K562 (cell line): Measurements from ENCODE around the gene GJA9. TPM values are rescaled to one million over a fixed set of nuclear protein-coding genes. Genes with fewer than 3 reads are reported as not detected.

Source experiments
- ATAC-seq: fragments of 200-7000 bp; cut with Tn5 transposase; 3 replicates; pipeline ENCODE4 v1.9.1; 2020; ENCODE audit warnings: moderate library complexity
- BruUV-seq: library from RNA; stranded (reverse); fragments of 400-500 nt; replicated peaks from 2 replicates; lab custom pipeline; 2021; lab: Mats Ljungman, UMichigan
- CTCF ChIA-PET: fragments of 300-600 bp; formaldehyde crosslinking; extraction: SDS; loops from one replicate; lab custom pipeline; 2021; ENCODE audit warnings: low intra/inter-chr PET ratio; lab: Yijun Ruan, JAX
- POLR2A ChIA-PET: fragments of 300-600, 350-650 bp; sonication (Branson Sonifier 250); formaldehyde crosslinking; extraction: SDS; loops from one replicate; lab custom pipeline; 2021; ENCODE audit warnings: antibody characterized with exemption, inconsistent platforms; lab: Yijun Ruan, JAX
- DNase-seq, 4 experiments: peaks; one replicate each; pipeline versions ENCODE4 v3.0.0 to v3.0.0-alpha.2; 2011 to 2018; ENCODE audit warnings: low spot score in 3 of 4, mixed read lengths in 3 of 4; ENCODE audit errors: extremely low read depth in 1 of 4
- FAIRE-seq: peaks from 2 replicates; lab custom pipeline; 2011; peaks lifted over from hg19 to GRCh38; lab: Jason Lieb, UNC
- H2AFZ ChIP-seq: 2 replicates; pipeline ENCODE4 v1.6.0; 2011; ENCODE audit warnings: low read depth, low read length, control low read depth, inconsistent platforms
- H3K27ac ChIP-seq: fragments of 200-600 bp; 3 replicates; pipeline ENCODE4 v1.8.0; 2011; ENCODE audit warnings: low read depth, mild to moderate bottlenecking, control low read depth, inconsistent platforms, low read length, moderate library complexity, mixed read lengths; ENCODE audit errors: extremely low read depth
- H3K27me3 ChIP-seq, 2 experiments: fragments of 300-600 bp in 1 of 2; 2 replicates in 1 of 2; 3 replicates in 1 of 2; pipeline versions ENCODE4 v1.6.0 to v1.8.0; 2011; ENCODE audit warnings: inconsistent platforms in 2 of 2, low read length in 2 of 2, mild to moderate bottlenecking in 1 of 2, mixed read lengths in 1 of 2, moderate library complexity in 1 of 2; ENCODE audit not compliant: control insufficient read depth in 2 of 2, insufficient read depth in 2 of 2
- H3K36me3 ChIP-seq: fragments of 300-600 bp; 3 replicates; pipeline ENCODE4 v1.8.0; 2011; ENCODE audit warnings: mild to moderate bottlenecking, low read length, inconsistent platforms; ENCODE audit not compliant: control insufficient read depth, insufficient read depth
- H3K4me1 ChIP-seq, 2 experiments: fragments of 200-600 bp in 1 of 2; replicated peaks in 1 of 2; 2 replicates in 1 of 2; 3 replicates in 1 of 2; pipeline versions ENCODE4 v1.5.1 to v1.8.0; 2011; ENCODE audit warnings: inconsistent platforms in 2 of 2, low read length in 2 of 2, mild to moderate bottlenecking in 1 of 2, mixed read lengths in 1 of 2, moderate library complexity in 1 of 2; ENCODE audit not compliant: control insufficient read depth in 2 of 2, insufficient read depth in 2 of 2
- H3K4me2 ChIP-seq: 2 replicates; pipeline ENCODE4 v1.6.1; 2011; ENCODE audit warnings: low read length, control low read depth, inconsistent platforms, mixed read lengths; ENCODE audit not compliant: insufficient read depth
- H3K4me3 ChIP-seq: fragments of 200-600 bp; sonication (generic), shearing (Covaris generic); 2 replicates; pipeline ENCODE4 v1.5.1; 2016; ENCODE audit warnings: control low read depth, inconsistent platforms
- H3K79me2 ChIP-seq: fragments of 200-600 bp; 3 replicates; pipeline ENCODE4 v1.8.0; 2011; ENCODE audit warnings: low read length, inconsistent platforms; ENCODE audit not compliant: control insufficient read depth, insufficient read depth
- H3K9ac ChIP-seq, 2 experiments: 2 replicates each; pipeline versions ENCODE4 v1.6.0 to v1.6.1; 2011; ENCODE audit warnings: low read depth in 2 of 2, low read length in 2 of 2, control low read depth in 1 of 2, inconsistent platforms in 1 of 2, mild to moderate bottlenecking in 1 of 2, mixed read lengths in 1 of 2; ENCODE audit not compliant: insufficient read depth in 1 of 2
- H3K9me1 ChIP-seq: one replicate; pipeline ENCODE4 v1.6.0; 2011; ENCODE audit warnings: inconsistent platforms, mild to moderate bottlenecking, low read length, moderate library complexity; ENCODE audit not compliant: control insufficient read depth, insufficient read depth
- H3K9me3 ChIP-seq: replicated peaks from 2 replicates; pipeline ENCODE4 v1.5.1; 2011; ENCODE audit warnings: low read depth, low read length, inconsistent platforms; ENCODE audit not compliant: control insufficient read depth, insufficient read depth
- H4K20me1 ChIP-seq: replicated peaks from 2 replicates; pipeline ENCODE4 v1.6.1; 2011; ENCODE audit warnings: low read length, inconsistent platforms, mixed read lengths; ENCODE audit not compliant: control insufficient read depth, insufficient read depth
- ILF3 ChIP-seq: fragments of 450-650 bp; IDR thresholded peaks from 2 replicates; pipeline ENCODE4 v1.6.1; 2018; ENCODE audit warnings: antibody characterized with exemption, mild to moderate bottlenecking, moderate library complexity, borderline replicate concordance
- MYC ChIP-seq, 2 experiments: fragments of 250-450 bp in 1 of 2; sonication (Bioruptor Pico) in 1 of 2; IDR thresholded peaks; 2 replicates each; pipeline versions ENCODE4 v1.5.1 to v1.6.1; 2012 to 2021; ENCODE audit warnings: low read depth in 2 of 2, borderline replicate concordance in 1 of 2, improper control_type of control experiment in 1 of 2, low read length in 1 of 2, mild to moderate bottlenecking in 1 of 2, moderate library complexity in 1 of 2
- PURB ChIP-seq: sonication (generic); formaldehyde crosslinking; IDR thresholded peaks from 2 replicates; pipeline ENCODE4 v1.9.0; 2021; ENCODE audit warnings: low read depth, mild to moderate bottlenecking, missing genetic modification reagents
- SMAD4 ChIP-seq: fragments of 250-450 bp; sonication (Bioruptor Pico); conservative IDR thresholded peaks from 2 replicates; pipeline ENCODE4 v1.8.0; 2021; ENCODE audit warnings: inconsistent platforms, mild to moderate bottlenecking, moderate library complexity
- SMARCA5 ChIP-seq: fragments of 450-650 bp; IDR thresholded peaks from 2 replicates; pipeline ENCODE4 v1.6.1; 2016
- TCF3 ChIP-seq: sonication (generic); formaldehyde crosslinking; IDR thresholded peaks from 2 replicates; pipeline ENCODE4 v1.4.0; 2020; ENCODE audit warnings: mild to moderate bottlenecking, missing genetic modification reagents
- WGBS: fragments of 100-300 bp; shearing (Covaris generic); methylation state at CpG from one replicate; pipeline ENCODE4 v1.1.6; 2016; ENCODE audit warnings: low coverage, mixed read lengths; ENCODE audit not compliant: insufficient coverage; ENCODE audit errors: missing lambda C conversion rate; 5-methylcytosine and 5-hydroxymethylcytosine counted together
- in situ Hi-C: fragments of 300-500 bp; cut with MboI; formaldehyde crosslinking; loops from 4 replicates; pipeline ENCODE4 v1.15.0; 2018; ENCODE audit warnings: inconsistent platforms, mixed read lengths
- intact Hi-C: fragments of 100-400 bp; cut with micrococcal nuclease; formaldehyde crosslinking; loops from 2 replicates; pipeline ENCODE4 v1.14.2; 2022
- polyA plus RNA-seq, 8 experiments: library from polyadenylated mRNA; depleted of rRNA in 4 of 8; stranded (reverse) in 5 of 8; unstranded in 3 of 8; fragments of >200 nt; fragmentation: Nextera tagmentation in 2 of 8; fragmentation: Illumina TruSeq in 1 of 8; extraction: Ambion mirVana in 2 of 8; extraction: Trizol in 1 of 8; gene quantifications; 2 replicates each; pipeline versions ENCODE4 v1.2.1 to v1.2.3, GENCODE V29; 2011 to 2014; ENCODE audit warnings: inconsistent platforms in 1 of 8, missing spikeins in 1 of 8
- total RNA-seq, 7 experiments: library from RNA; depleted of rRNA in 6 of 7; stranded (reverse); fragments of >200 nt in 6 of 7; fragmentation: Illumina TruSeq in 2 of 7; extraction: Trizol in 2 of 7; gene quantifications; 2 replicates each; pipeline versions ENCODE4 v1.2.1 to v1.2.3, GENCODE V29; 2011 to 2021; ENCODE audit warnings: low replicate concordance in 1 of 7
- TF ChIP-seq, protein P1 (sequence below): sonication (generic); formaldehyde crosslinking; IDR thresholded peaks from 2 replicates; pipeline ENCODE4 v1.9.0; 2022; ENCODE audit warnings: mild to moderate bottlenecking, missing genetic modification reagents
- TF ChIP-seq, protein P2 (sequence below): fragments of 200-600 bp; sonication (generic); IDR thresholded peaks from one replicate; pipeline ENCODE4 v1.6.1; 2012; ENCODE audit warnings: mild to moderate bottlenecking, low read depth, low read length, inconsistent platforms
- TF ChIP-seq, protein P3 (sequence below): fragments of 450-650 bp; conservative IDR thresholded peaks from 2 replicates; pipeline ENCODE4 v1.6.1; 2016; ENCODE audit warnings: missing genetic modification characterization, low read depth, mild to moderate bottlenecking, control low read depth, missing compliant biosample characterization

The GJA9 gene
- total and polyA plus RNA-seq, 9 of the 15 experiments (the other 6 are each of a cell fraction or from before 2014, with no cell fraction given): not detected

DNA sequence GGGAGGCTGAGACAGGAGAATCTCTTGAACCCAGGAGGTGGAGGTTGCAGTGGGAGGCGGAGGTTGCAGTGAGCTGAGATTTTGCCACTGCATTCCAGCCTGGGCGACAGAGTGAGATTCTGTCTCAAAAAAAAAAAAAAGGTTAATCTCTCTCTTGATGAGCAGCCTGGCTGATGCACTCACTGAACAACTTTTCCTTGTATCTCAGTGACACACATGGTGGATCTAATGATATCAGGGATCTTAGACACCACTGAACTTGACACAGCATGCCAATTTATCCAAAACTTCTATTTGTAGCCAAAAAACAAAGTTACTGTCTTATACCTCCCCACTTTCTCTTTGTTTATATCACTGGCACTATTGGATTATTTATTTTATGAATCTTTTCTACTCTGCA is 44.0 kb upstream of the GJA9 start:
- 43% methylated on average over 2 of the region's 2 CpGs for WGBS
- no TSS peak for BruUV-seq
- Histone ChIP-seq H3K9ac (no peak overlapping the region), H3K9me1 (no peaks in the 10 kb centered on the region), H4K20me1 (no peaks in the 10 kb centered on the region), H3K4me1 (peaks cover 6 to 7% of the 10 kb centered on the region in 2 experiments; a peak in 2 of 5 replicates), H3K4me2 (no peak overlapping the region), H3K27ac (no peak overlapping the region), H2AFZ (no peak overlapping the region), H3K9me3 (no peaks in the 10 kb centered on the region), H3K27me3 (peaks cover 0 to 7% of the 10 kb centered on the region in 2 experiments; a peak in 1 of 5 replicates), H3K4me3 (no peak overlapping the region), H3K79me2 (no peaks in the 10 kb centered on the region), H3K36me3 (no peaks in the 10 kb centered on the region)
- ATAC-seq: no peak
- FAIRE-seq: no peak
- in situ Hi-C loops (no loop called here), intact Hi-C loops (no loop called here)
- POLR2A ChIA-PET: no interaction called here
- CTCF ChIA-PET: no interaction called here
- no peak for DNase-seq
- TF ChIP-seq, protein P1, sequence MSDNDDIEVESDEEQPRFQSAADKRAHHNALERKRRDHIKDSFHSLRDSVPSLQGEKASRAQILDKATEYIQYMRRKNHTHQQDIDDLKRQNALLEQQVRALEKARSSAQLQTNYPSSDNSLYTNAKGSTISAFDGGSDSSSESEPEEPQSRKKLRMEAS (CRISPR knock-in tag): no peak
- TF ChIP-seq MYC (IDR thresholded peaks at IDR 0.05; ENCODE audit: low read depth, low read length): no peak
- TF ChIP-seq MYC (CRISPR knock-in tag; IDR thresholded peaks at IDR 0.05; ENCODE audit: borderline replicate concordance, low read depth): no peak
- no peak for TF ChIP-seq PURB (CRISPR knock-in tag)
- TF ChIP-seq SMAD4 (CRISPR knock-in tag): no peak
- peak; percentile 19; the same call in 1 of the 2 replicates for TF ChIP-seq TCF3 (CRISPR knock-in tag)
- TF ChIP-seq SMARCA5: no peak
- TF ChIP-seq ILF3: no peak
- TF ChIP-seq, protein P2, sequence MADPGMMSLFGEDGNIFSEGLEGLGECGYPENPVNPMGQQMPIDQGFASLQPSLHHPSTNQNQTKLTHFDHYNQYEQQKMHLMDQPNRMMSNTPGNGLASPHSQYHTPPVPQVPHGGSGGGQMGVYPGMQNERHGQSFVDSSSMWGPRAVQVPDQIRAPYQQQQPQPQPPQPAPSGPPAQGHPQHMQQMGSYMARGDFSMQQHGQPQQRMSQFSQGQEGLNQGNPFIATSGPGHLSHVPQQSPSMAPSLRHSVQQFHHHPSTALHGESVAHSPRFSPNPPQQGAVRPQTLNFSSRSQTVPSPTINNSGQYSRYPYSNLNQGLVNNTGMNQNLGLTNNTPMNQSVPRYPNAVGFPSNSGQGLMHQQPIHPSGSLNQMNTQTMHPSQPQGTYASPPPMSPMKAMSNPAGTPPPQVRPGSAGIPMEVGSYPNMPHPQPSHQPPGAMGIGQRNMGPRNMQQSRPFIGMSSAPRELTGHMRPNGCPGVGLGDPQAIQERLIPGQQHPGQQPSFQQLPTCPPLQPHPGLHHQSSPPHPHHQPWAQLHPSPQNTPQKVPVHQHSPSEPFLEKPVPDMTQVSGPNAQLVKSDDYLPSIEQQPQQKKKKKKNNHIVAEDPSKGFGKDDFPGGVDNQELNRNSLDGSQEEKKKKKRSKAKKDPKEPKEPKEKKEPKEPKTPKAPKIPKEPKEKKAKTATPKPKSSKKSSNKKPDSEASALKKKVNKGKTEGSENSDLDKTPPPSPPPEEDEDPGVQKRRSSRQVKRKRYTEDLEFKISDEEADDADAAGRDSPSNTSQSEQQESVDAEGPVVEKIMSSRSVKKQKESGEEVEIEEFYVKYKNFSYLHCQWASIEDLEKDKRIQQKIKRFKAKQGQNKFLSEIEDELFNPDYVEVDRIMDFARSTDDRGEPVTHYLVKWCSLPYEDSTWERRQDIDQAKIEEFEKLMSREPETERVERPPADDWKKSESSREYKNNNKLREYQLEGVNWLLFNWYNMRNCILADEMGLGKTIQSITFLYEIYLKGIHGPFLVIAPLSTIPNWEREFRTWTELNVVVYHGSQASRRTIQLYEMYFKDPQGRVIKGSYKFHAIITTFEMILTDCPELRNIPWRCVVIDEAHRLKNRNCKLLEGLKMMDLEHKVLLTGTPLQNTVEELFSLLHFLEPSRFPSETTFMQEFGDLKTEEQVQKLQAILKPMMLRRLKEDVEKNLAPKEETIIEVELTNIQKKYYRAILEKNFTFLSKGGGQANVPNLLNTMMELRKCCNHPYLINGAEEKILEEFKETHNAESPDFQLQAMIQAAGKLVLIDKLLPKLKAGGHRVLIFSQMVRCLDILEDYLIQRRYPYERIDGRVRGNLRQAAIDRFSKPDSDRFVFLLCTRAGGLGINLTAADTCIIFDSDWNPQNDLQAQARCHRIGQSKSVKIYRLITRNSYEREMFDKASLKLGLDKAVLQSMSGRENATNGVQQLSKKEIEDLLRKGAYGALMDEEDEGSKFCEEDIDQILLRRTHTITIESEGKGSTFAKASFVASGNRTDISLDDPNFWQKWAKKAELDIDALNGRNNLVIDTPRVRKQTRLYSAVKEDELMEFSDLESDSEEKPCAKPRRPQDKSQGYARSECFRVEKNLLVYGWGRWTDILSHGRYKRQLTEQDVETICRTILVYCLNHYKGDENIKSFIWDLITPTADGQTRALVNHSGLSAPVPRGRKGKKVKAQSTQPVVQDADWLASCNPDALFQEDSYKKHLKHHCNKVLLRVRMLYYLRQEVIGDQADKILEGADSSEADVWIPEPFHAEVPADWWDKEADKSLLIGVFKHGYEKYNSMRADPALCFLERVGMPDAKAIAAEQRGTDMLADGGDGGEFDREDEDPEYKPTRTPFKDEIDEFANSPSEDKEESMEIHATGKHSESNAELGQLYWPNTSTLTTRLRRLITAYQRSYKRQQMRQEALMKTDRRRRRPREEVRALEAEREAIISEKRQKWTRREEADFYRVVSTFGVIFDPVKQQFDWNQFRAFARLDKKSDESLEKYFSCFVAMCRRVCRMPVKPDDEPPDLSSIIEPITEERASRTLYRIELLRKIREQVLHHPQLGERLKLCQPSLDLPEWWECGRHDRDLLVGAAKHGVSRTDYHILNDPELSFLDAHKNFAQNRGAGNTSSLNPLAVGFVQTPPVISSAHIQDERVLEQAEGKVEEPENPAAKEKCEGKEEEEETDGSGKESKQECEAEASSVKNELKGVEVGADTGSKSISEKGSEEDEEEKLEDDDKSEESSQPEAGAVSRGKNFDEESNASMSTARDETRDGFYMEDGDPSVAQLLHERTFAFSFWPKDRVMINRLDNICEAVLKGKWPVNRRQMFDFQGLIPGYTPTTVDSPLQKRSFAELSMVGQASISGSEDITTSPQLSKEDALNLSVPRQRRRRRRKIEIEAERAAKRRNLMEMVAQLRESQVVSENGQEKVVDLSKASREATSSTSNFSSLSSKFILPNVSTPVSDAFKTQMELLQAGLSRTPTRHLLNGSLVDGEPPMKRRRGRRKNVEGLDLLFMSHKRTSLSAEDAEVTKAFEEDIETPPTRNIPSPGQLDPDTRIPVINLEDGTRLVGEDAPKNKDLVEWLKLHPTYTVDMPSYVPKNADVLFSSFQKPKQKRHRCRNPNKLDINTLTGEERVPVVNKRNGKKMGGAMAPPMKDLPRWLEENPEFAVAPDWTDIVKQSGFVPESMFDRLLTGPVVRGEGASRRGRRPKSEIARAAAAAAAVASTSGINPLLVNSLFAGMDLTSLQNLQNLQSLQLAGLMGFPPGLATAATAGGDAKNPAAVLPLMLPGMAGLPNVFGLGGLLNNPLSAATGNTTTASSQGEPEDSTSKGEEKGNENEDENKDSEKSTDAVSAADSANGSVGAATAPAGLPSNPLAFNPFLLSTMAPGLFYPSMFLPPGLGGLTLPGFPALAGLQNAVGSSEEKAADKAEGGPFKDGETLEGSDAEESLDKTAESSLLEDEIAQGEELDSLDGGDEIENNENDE: no peak
- TF ChIP-seq, protein P3, sequence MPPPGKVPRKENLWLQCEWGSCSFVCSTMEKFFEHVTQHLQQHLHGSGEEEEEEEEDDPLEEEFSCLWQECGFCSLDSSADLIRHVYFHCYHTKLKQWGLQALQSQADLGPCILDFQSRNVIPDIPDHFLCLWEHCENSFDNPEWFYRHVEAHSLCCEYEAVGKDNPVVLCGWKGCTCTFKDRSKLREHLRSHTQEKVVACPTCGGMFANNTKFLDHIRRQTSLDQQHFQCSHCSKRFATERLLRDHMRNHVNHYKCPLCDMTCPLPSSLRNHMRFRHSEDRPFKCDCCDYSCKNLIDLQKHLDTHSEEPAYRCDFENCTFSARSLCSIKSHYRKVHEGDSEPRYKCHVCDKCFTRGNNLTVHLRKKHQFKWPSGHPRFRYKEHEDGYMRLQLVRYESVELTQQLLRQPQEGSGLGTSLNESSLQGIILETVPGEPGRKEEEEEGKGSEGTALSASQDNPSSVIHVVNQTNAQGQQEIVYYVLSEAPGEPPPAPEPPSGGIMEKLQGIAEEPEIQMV (tag): no peak
